Measurements from ENCODE around the gene EGR4. TPM values are rescaled to one million over a fixed set of nuclear protein-coding genes. Genes with fewer than 3 reads are reported as not detected.

EGR4 gene
- total RNA-seq, 2 donors from 2014 or later, result 11.4 TPM; not detected in 1

DNA sequence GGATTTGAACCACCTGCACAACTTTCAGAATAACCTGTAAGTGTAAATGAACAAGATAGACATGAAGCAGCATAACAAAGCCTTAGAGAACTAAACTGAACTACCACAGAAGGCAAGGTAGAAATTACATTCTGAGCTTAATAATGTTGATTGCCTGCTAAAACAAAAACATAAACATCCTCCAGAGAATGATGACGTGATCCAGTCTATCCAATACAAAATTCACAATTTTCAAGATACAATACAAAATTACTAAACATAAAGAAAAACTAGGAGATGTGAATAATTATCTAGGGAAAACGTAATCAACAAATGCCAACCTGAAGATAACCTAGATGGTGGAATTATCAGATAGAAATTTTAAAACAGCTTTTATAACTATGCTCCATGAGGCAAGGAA lies 40.7 kb upstream of the EGR4 start:
- Histone ChIP-seq H3K9me3 (no peaks in the 10 kb centered on the region), H3K27me3 (replicated peaks; ENCODE audit: insufficient read depth) (no peaks in the 10 kb centered on the region), H3K27ac (no peak overlapping the region), H3K36me3 (no peaks in the 10 kb centered on the region), H3K4me3 (no peak overlapping the region), H3K4me1 (replicated peaks) (no peaks in the 10 kb centered on the region)
- no peak for DNase-seq (ENCODE audit: low spot score)
- intact Hi-C loops (cut with DNase I), result no loop called here
- TF ChIP-seq POLR2AphosphoS5 (IDR thresholded peaks at IDR 0.05), result no peak
- TF ChIP-seq POLR2A (IDR thresholded peaks at IDR 0.05), result no peak
- TF ChIP-seq CTCF (IDR thresholded peaks at IDR 0.05), result no peak
- WGBS, result 60% methylated on average over 2 of the region's 2 CpGs

- no peak overlapping the region for H3K27ac ChIP-seq
- no peaks in the 10 kb centered on the region for H3K27me3 ChIP-seq (replicated peaks; ENCODE audit: insufficient read depth)
- TF ChIP-seq POLR2A (IDR thresholded peaks at IDR 0.05) (no peak), POLR2AphosphoS5 (IDR thresholded peaks at IDR 0.05) (no peak), CTCF (IDR thresholded peaks at IDR 0.05) (no peak)
- DNase-seq (ENCODE audit: low spot score), result no peak
- H3K36me3 ChIP-seq, result no peaks in the 10 kb centered on the region
- H3K4me1 ChIP-seq (replicated peaks), result no peaks in the 10 kb centered on the region
- no peak overlapping the region for H3K4me3 ChIP-seq
- H3K9me3 ChIP-seq, result no peaks in the 10 kb centered on the region
- intact Hi-C loops (cut with DNase I), result no loop called here
Measured at GRCh38 chr2:73333564-73333963, 40.2 kb upstream of the EGR4 start.

DNA sequence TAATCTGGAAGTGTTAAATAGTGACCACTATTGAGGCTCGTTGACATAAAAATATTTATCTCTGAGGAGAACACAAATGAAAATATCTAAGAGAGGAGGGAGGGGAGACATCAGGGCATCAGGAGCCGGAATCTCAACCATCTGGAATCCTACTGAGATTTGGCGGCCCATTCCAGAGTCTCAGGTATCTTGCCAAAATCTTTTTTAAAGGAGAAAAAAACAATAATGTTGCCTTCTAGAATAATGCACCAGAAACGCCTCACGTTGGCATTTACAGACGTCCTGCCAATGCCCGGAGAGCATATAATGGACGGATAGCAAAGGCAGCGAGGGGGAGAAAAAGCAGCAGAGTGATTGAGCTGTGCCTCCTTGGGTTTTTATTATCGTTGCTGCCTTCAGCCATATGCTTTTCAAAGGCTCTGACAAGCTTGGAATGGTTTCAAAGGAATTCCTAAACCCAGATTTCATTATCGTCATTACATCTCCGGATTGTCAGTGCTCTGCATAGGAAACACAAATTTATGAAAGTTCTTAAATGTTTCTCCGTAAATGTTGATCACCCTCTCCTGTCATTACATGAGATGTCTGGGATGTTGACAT lies 30.9 kb upstream of the EGR4 start:
- Histone ChIP-seq H3K4me1 (replicated peaks) (no peaks in the 10 kb centered on the region), H3K9me3 (no peaks in the 10 kb centered on the region), H3K4me3 (no peak overlapping the region), H3K27ac (no peak overlapping the region), H3K27me3 (replicated peaks; ENCODE audit: insufficient read depth) (no peaks in the 10 kb centered on the region), H3K36me3 (no peaks in the 10 kb centered on the region)
- WGBS, result 18% methylated on average over 13 of the region's 13 CpGs
- no peak for DNase-seq (ENCODE audit: low spot score)
- intact Hi-C loops (cut with DNase I), result no loop called here
- TF ChIP-seq POLR2AphosphoS5 (IDR thresholded peaks at IDR 0.05), result no peak

- Histone ChIP-seq H3K4me1 (replicated peaks) (no peaks in the 10 kb centered on the region), H3K9me3 (no peaks in the 10 kb centered on the region), H3K36me3 (no peaks in the 10 kb centered on the region), H3K27me3 (replicated peaks; ENCODE audit: insufficient read depth) (no peaks in the 10 kb centered on the region), H3K4me3 (no peak overlapping the region), H3K27ac (no peak overlapping the region)
- 71% methylated on average over 5 of the region's 5 CpGs for WGBS
- DNase-seq (ENCODE audit: low spot score), result no peak
- no peak for TF ChIP-seq POLR2A (IDR thresholded peaks at IDR 0.05)
- no peak for TF ChIP-seq CTCF (IDR thresholded peaks at IDR 0.05)
- TF ChIP-seq POLR2AphosphoS5 (IDR thresholded peaks at IDR 0.05), result no peak
- intact Hi-C loops (cut with DNase I), result no loop called here
Measured at GRCh38 chr2:73323551-73323950, 30.2 kb upstream of the EGR4 start.

DNA sequence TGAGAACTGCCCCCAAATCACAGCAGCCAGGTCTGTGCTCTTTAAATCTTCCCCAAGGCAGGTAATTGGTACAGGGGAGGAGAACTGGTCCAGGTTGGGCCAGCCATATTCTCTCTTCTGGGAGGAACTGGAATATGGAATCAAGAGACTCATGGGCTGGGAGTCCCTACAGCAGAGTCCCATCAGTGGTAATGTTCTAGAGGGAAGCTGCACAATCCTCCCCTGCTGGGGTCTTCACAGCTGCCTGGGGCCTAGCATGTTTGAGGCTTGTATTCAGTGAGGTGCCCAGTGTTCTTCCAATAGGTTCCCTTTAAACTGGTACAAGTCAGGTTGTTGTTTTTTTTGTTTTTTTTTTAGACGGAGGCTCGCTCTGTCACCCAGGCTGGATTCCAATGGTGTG lies 21.1 kb upstream of the EGR4 start:
- no peaks in the 10 kb centered on the region for H3K9me3 ChIP-seq
- no peaks in the 10 kb centered on the region for H3K36me3 ChIP-seq
- intact Hi-C loops (cut with DNase I), result no loop called here
- no peak for DNase-seq (ENCODE audit: low spot score)
- no peaks in the 10 kb centered on the region for H3K27me3 ChIP-seq (replicated peaks; ENCODE audit: insufficient read depth)
- WGBS, result 96% methylated on average over 2 of the region's 2 CpGs
- H3K27ac ChIP-seq, result no peak overlapping the region
- H3K4me3 ChIP-seq, result no peak overlapping the region
- TF ChIP-seq CTCF (IDR thresholded peaks at IDR 0.05) (no peak), POLR2AphosphoS5 (IDR thresholded peaks at IDR 0.05) (no peak), POLR2A (IDR thresholded peaks at IDR 0.05) (no peak)
- H3K4me1 ChIP-seq (replicated peaks), result no peaks in the 10 kb centered on the region
